Measurements from ENCODE around the gene CHIC1. TPM values are rescaled to one million over a fixed set of nuclear protein-coding genes. Genes with fewer than 3 reads are reported as not detected.
"Not testable (repeated sequence)": the region's sequence is repeated elsewhere in the genome, so short reads cannot be mapped to it uniquely, and the experiment has no call there.

CHIC1 gene
- total RNA-seq, 1 donor, result 12.3 TPM

- Histone ChIP-seq H3K36me3 (ENCODE audit: insufficient read depth, low read length) (no peaks in the 10 kb centered on the region), H3K4me2 (ENCODE audit: insufficient read depth, low read length) (no peak overlapping the region), H3K27ac (ENCODE audit: low read depth, low read length) (no peak overlapping the region), H3K9me3 (ENCODE audit: low read depth, low read length) (no peaks in the 10 kb centered on the region), H3K4me1 (ENCODE audit: insufficient read depth, low read length) (no peaks in the 10 kb centered on the region), H3K79me2 (ENCODE audit: insufficient read depth, low read length) (no peaks in the 10 kb centered on the region), H2AFZ (ENCODE audit: low read length) (no peak overlapping the region), H3K4me3 (ENCODE audit: insufficient read depth, low read length) (no peak overlapping the region), H4K20me1 (ENCODE audit: insufficient read depth, low read length) (no peaks in the 10 kb centered on the region), H3K27me3 (ENCODE audit: insufficient read depth, low read length) (no peaks in the 10 kb centered on the region)
- DNase-seq (ENCODE audit: insufficient read length, low spot score, missing footprints), result no peak
- TF ChIP-seq CTCF (IDR thresholded peaks at IDR 0.05; ENCODE audit: extremely low read depth, low read depth, low read length), result no peak
Measured at GRCh38 chrX:73647212-73647611, 84.2 kb downstream of the CHIC1 start.

GRCh38 chrX:73647632-73648322, 84.8 kb downstream of the CHIC1 start:
- Histone ChIP-seq H3K79me2 (ENCODE audit: insufficient read depth, low read length) (no peaks in the 10 kb centered on the region), H2AFZ (ENCODE audit: low read length) (no peak overlapping the region), H3K36me3 (ENCODE audit: insufficient read depth, low read length) (no peaks in the 10 kb centered on the region), H3K9me3 (ENCODE audit: low read depth, low read length) (no peaks in the 10 kb centered on the region), H3K4me1 (ENCODE audit: insufficient read depth, low read length) (no peaks in the 10 kb centered on the region), H3K4me2 (ENCODE audit: insufficient read depth, low read length) (no peak overlapping the region), H3K27me3 (ENCODE audit: insufficient read depth, low read length) (no peaks in the 10 kb centered on the region), H3K27ac (ENCODE audit: low read depth, low read length) (no peak overlapping the region), H3K4me3 (ENCODE audit: insufficient read depth, low read length) (no peak overlapping the region), H4K20me1 (ENCODE audit: insufficient read depth, low read length) (no peaks in the 10 kb centered on the region)
- DNase-seq (ENCODE audit: insufficient read length, low spot score, missing footprints), result no peak
- TF ChIP-seq CTCF (IDR thresholded peaks at IDR 0.05; ENCODE audit: extremely low read depth, low read depth, low read length), result no peak

- H3K4me3 ChIP-seq (ENCODE audit: insufficient read depth, low read length); H3K27me3 ChIP-seq (ENCODE audit: insufficient read depth, low read length); DNase-seq (ENCODE audit: insufficient read length, low spot score, missing footprints); H3K4me2 ChIP-seq (ENCODE audit: insufficient read depth, low read length); H3K4me1 ChIP-seq (ENCODE audit: insufficient read depth, low read length); H3K27ac ChIP-seq (ENCODE audit: low read depth, low read length); H3K36me3 ChIP-seq (ENCODE audit: insufficient read depth, low read length); H2AFZ ChIP-seq (ENCODE audit: low read length); H4K20me1 ChIP-seq (ENCODE audit: insufficient read depth, low read length); H3K79me2 ChIP-seq (ENCODE audit: insufficient read depth, low read length); H3K9me3 ChIP-seq (ENCODE audit: low read depth, low read length): not testable (repeated sequence)
Measured at GRCh38 chrX:73661322-73661721, 98.3 kb downstream of the CHIC1 start.

GRCh38 chrX:73668779-73669178, 105.8 kb downstream of the CHIC1 start:
- Histone ChIP-seq H3K27ac (ENCODE audit: low read depth, low read length) (no peak overlapping the region), H3K9me3 (ENCODE audit: low read depth, low read length) (peaks cover 4% of the 10 kb centered on the region), H3K79me2 (ENCODE audit: insufficient read depth, low read length) (no peaks in the 10 kb centered on the region), H3K4me3 (ENCODE audit: insufficient read depth, low read length) (no peak overlapping the region), H3K4me2 (ENCODE audit: insufficient read depth, low read length) (no peak overlapping the region), H3K4me1 (ENCODE audit: insufficient read depth, low read length) (no peaks in the 10 kb centered on the region), H3K36me3 (ENCODE audit: insufficient read depth, low read length) (no peaks in the 10 kb centered on the region), H2AFZ (ENCODE audit: low read length) (no peak overlapping the region), H3K27me3 (ENCODE audit: insufficient read depth, low read length) (peaks cover 2% of the 10 kb centered on the region), H4K20me1 (ENCODE audit: insufficient read depth, low read length) (peaks cover 2% of the 10 kb centered on the region)
- TF ChIP-seq CTCF (IDR thresholded peaks at IDR 0.05; ENCODE audit: extremely low read depth, low read depth, low read length), result no peak
- no peak for DNase-seq (ENCODE audit: insufficient read length, low spot score, missing footprints)

Data from osteoblast (primary cell).